Karpas-422 (cell line): ENCODE measurements around the gene TRAM2. TPM values are rescaled to one million over a fixed set of nuclear protein-coding genes. Genes with fewer than 3 reads are reported as not detected.

Source experiments
- DNase-seq: peaks from one replicate; pipeline ENCODE4 v3.0.0-alpha.2; 2015
- H2AFZ ChIP-seq: fragments of 200-600 bp; sonication (generic); 2 replicates; pipeline ENCODE4 v1.6.1; 2014; ENCODE audit warnings: antibody characterized with exemption, low read length, mixed read lengths
- H3K27ac ChIP-seq: fragments of 200-600 bp; sonication (generic); 2 replicates; pipeline ENCODE4 v1.5.1; 2014; ENCODE audit warnings: mild to moderate bottlenecking, low read length, moderate library complexity
- H3K27me3 ChIP-seq: fragments of 200-600 bp; sonication (generic); 2 replicates; pipeline ENCODE4 v1.6.1; 2014; ENCODE audit warnings: low read length, mixed read lengths
- H3K36me3 ChIP-seq: fragments of 200-600 bp; sonication (generic); 2 replicates; pipeline ENCODE4 v1.6.1; 2014; ENCODE audit warnings: low read length, mixed read lengths; ENCODE audit not compliant: insufficient read depth
- H3K4me1 ChIP-seq: fragments of 200-600 bp; sonication (generic); 2 replicates; pipeline ENCODE4 v1.6.1; 2014; ENCODE audit warnings: mild to moderate bottlenecking, low read length, mixed read lengths
- H3K4me2 ChIP-seq: fragments of 200-600 bp; sonication (generic); 2 replicates; pipeline ENCODE4 v1.6.1; 2014; ENCODE audit warnings: low read length, low read depth, mild to moderate bottlenecking; ENCODE audit not compliant: poor library complexity, severe bottlenecking
- H3K4me3 ChIP-seq: fragments of 200-600 bp; sonication (generic); 2 replicates; pipeline ENCODE4 v1.5.1; 2014; ENCODE audit warnings: mild to moderate bottlenecking, antibody characterized with exemption, low read length, mixed read lengths
- H3K79me2 ChIP-seq: fragments of 200-600 bp; sonication (generic); 2 replicates; pipeline ENCODE4 v1.6.1; 2014; ENCODE audit warnings: mild to moderate bottlenecking, low read length, mixed read lengths
- H3K9ac ChIP-seq: fragments of 200-600 bp; sonication (generic); 2 replicates; pipeline ENCODE4 v1.6.0; 2014; ENCODE audit warnings: low read length
- H3K9me2 ChIP-seq: fragments of 200-600 bp; sonication (generic), shearing (Covaris generic); replicated peaks from 2 replicates; pipeline ENCODE4 v1.6.0; 2014; ENCODE audit warnings: mild to moderate bottlenecking, low read length, moderate library complexity; ENCODE audit not compliant: insufficient read depth
- H3K9me3 ChIP-seq: fragments of 300-700, 200-600 bp; sonication (generic); 2 replicates; pipeline ENCODE4 v1.6.1; 2014; ENCODE audit warnings: low read length, mixed read lengths
- H4K20me1 ChIP-seq: fragments of 200-600 bp; sonication (generic); 2 replicates; pipeline ENCODE4 v1.6.1; 2014; ENCODE audit warnings: mild to moderate bottlenecking, antibody characterized with exemption, low read length, low read depth; ENCODE audit not compliant: insufficient read depth
- total RNA-seq: library from RNA; depleted of rRNA; stranded (reverse); fragments of >200 nt; shearing (Covaris generic); gene quantifications from 2 replicates; pipeline ENCODE4 v1.2.3, GENCODE V29; 2014; ENCODE audit warnings: low replicate concordance

The TRAM2 gene
- total RNA-seq, 1 experiment from 2014 or later, result 24.1 TPM

- no peaks in the 10 kb centered on the region for H3K36me3 ChIP-seq
- DNase-seq, result no peak
- no peaks in the 10 kb centered on the region for H3K9me2 ChIP-seq
- no peak overlapping the region for H2AFZ ChIP-seq
- no peaks in the 10 kb centered on the region for H3K27me3 ChIP-seq
- no peak overlapping the region for H3K9ac ChIP-seq
- H4K20me1 ChIP-seq, result peaks cover 17% of the 10 kb centered on the region; the same call in 1 of the 2 replicates
- no peak overlapping the region for H3K4me2 ChIP-seq
- peaks cover 38% of the 10 kb centered on the region for H3K4me1 ChIP-seq
- no peaks in the 10 kb centered on the region for H3K9me3 ChIP-seq
- H3K4me3 ChIP-seq, result no peak overlapping the region
- peaks cover 88% of the 10 kb centered on the region for H3K79me2 ChIP-seq
- 0 out of 2 replicates have a peak overlapping the region, but pooled peaks have one; percentile 11 for H3K27ac ChIP-seq
Observed at GRCh38 chr6:52558266-52559000, 18.4 kb downstream of the TRAM2 start.

- H3K27ac ChIP-seq, result peak overlapping the region; percentile 29; the same call in 1 of the 2 replicates
- H3K79me2 ChIP-seq, result peaks cover 88% of the 10 kb centered on the region
- H2AFZ ChIP-seq, result no peak overlapping the region
- H3K4me2 ChIP-seq, result no peak overlapping the region
- peaks cover 13% of the 10 kb centered on the region; the same call in 1 of the 2 replicates for H4K20me1 ChIP-seq
- no peaks in the 10 kb centered on the region for H3K9me3 ChIP-seq
- peaks cover 46% of the 10 kb centered on the region for H3K4me1 ChIP-seq
- DNase-seq, result no peak
- H3K27me3 ChIP-seq, result no peaks in the 10 kb centered on the region
- no peaks in the 10 kb centered on the region for H3K9me2 ChIP-seq
- no peak overlapping the region for H3K9ac ChIP-seq
- H3K36me3 ChIP-seq, result no peaks in the 10 kb centered on the region
- H3K4me3 ChIP-seq, result no peak overlapping the region
Observed at GRCh38 chr6:52557389-52558265, 19.2 kb downstream of the TRAM2 start.

GRCh38 chr6:52555518-52556233, 21.2 kb downstream of the TRAM2 start:
- H3K9ac ChIP-seq, result no peak overlapping the region

GRCh38 chr6:52554684-52555280, 22.1 kb downstream of the TRAM2 start:
- Histone ChIP-seq H3K9ac (no peak overlapping the region), H3K4me1 (peaks cover 75% of the 10 kb centered on the region), H4K20me1 (peaks cover 8% of the 10 kb centered on the region; the same call in 1 of the 2 replicates), H3K4me3 (no peak overlapping the region), H3K27ac (peak overlapping the region; percentile 32), H3K27me3 (no peaks in the 10 kb centered on the region), H3K79me2 (peaks cover 85% of the 10 kb centered on the region), H2AFZ (no peak overlapping the region), H3K9me3 (no peaks in the 10 kb centered on the region), H3K36me3 (no peaks in the 10 kb centered on the region), H3K9me2 (no peaks in the 10 kb centered on the region), H3K4me2 (no peak overlapping the region)
- no peak for DNase-seq

More at GRCh38 chr6:52555518-52556233, 21.2 kb downstream of the TRAM2 start:
- no peaks in the 10 kb centered on the region for H3K9me2 ChIP-seq
- H3K4me1 ChIP-seq, result peaks cover 66% of the 10 kb centered on the region
- no peak overlapping the region for H3K4me2 ChIP-seq
- H3K9me3 ChIP-seq, result no peaks in the 10 kb centered on the region
- H2AFZ ChIP-seq, result no peak overlapping the region
- no peaks in the 10 kb centered on the region for H3K36me3 ChIP-seq
- peaks cover 87% of the 10 kb centered on the region for H3K79me2 ChIP-seq
- DNase-seq, result no peak
- H4K20me1 ChIP-seq, result peaks cover 7% of the 10 kb centered on the region; the same call in 1 of the 2 replicates
- no peaks in the 10 kb centered on the region for H3K27me3 ChIP-seq
- no peak overlapping the region for H3K4me3 ChIP-seq
- peak overlapping the region; percentile 32 for H3K27ac ChIP-seq

- H3K79me2 ChIP-seq, result peaks cover 75% of the 10 kb centered on the region
- no peak for DNase-seq
- H3K9me2 ChIP-seq, result no peaks in the 10 kb centered on the region
- peaks cover 4% of the 10 kb centered on the region; the same call in 1 of the 2 replicates for H4K20me1 ChIP-seq
- H3K9me3 ChIP-seq, result no peaks in the 10 kb centered on the region
- no peak overlapping the region; the same call in 1 of the 2 replicates for H3K9ac ChIP-seq
- no peak overlapping the region for H3K4me3 ChIP-seq
- H3K4me2 ChIP-seq, result peak overlapping the region; percentile 72
- peak overlapping the region; percentile 96 for H3K27ac ChIP-seq
- no peak overlapping the region for H2AFZ ChIP-seq
- H3K27me3 ChIP-seq, result no peaks in the 10 kb centered on the region
- H3K36me3 ChIP-seq, result no peaks in the 10 kb centered on the region
- H3K4me1 ChIP-seq, result peaks cover 76% of the 10 kb centered on the region
Observed at GRCh38 chr6:52553719-52554118, 23.1 kb downstream of the TRAM2 start.

- Histone ChIP-seq H3K4me1 (peaks cover 76% of the 10 kb centered on the region), H3K9me3 (no peaks in the 10 kb centered on the region), H3K27me3 (no peaks in the 10 kb centered on the region), H3K9me2 (no peaks in the 10 kb centered on the region), H3K9ac (peak overlapping the region; percentile 57), H2AFZ (no peak overlapping the region), H3K4me2 (peak overlapping the region; percentile 72), H3K36me3 (no peaks in the 10 kb centered on the region), H3K79me2 (peaks cover 69% of the 10 kb centered on the region), H3K4me3 (peak overlapping the region; percentile 46; the same call in 1 of the 2 replicates), H4K20me1 (peaks cover 4% of the 10 kb centered on the region; the same call in 1 of the 2 replicates), H3K27ac (peak overlapping the region; percentile 96)
- DNase-seq, result no peak
Observed at GRCh38 chr6:52553158-52553557, 23.7 kb downstream of the TRAM2 start.

- peak overlapping the region; percentile 46 for H3K4me3 ChIP-seq
- H4K20me1 ChIP-seq, result 0 out of 2 replicates have a peak, but pooled peaks cover 4% of the 10 kb centered on the region
- H3K9me3 ChIP-seq, result no peaks in the 10 kb centered on the region
- no peaks in the 10 kb centered on the region for H3K9me2 ChIP-seq
- peaks cover 66% of the 10 kb centered on the region for H3K79me2 ChIP-seq
- H3K4me2 ChIP-seq, result peak overlapping the region; percentile 72
- H3K27ac ChIP-seq, result peak overlapping the region; percentile 96
- DNase-seq, result peak; percentile 85
- peaks cover 76% of the 10 kb centered on the region for H3K4me1 ChIP-seq
- H3K9ac ChIP-seq, result peak overlapping the region; percentile 57
- H2AFZ ChIP-seq, result no peak overlapping the region
- H3K36me3 ChIP-seq, result no peaks in the 10 kb centered on the region
- H3K27me3 ChIP-seq, result no peaks in the 10 kb centered on the region
Observed at GRCh38 chr6:52552278-52552643, 24.6 kb downstream of the TRAM2 start.
